ENCODE results near the gene KRTAP1-3.
"Not testable (repeated sequence)": the region's sequence is repeated elsewhere in the genome, so short reads cannot be mapped to it uniquely, and the experiment has no call there.

KRTAP1-3 gene

DNA sequence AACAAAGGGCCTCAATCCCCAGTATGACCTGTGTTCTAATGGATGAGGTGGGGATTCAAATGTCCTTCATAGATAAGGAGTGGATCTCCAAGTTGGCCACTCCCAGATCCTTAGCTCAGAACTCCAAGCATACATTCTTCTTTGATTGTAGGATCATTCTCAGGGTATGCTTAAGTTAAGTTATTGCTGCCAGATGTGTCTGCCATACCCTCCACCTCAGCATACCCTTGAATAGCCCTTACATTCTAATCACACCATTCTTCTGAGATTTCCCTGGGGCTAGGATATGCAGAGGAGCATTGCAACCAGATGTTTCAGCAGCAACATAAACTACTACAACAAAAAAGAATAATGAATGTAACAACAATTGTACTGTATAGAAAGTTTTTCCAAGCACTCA is 32.6 kb upstream of the KRTAP1-3 start:
- no peak overlapping the region for H3K4me3 ChIP-seq (replicated peaks; ENCODE audit: low read depth, low read length)
- TF ChIP-seq CTCF (IDR thresholded peaks at IDR 0.05; ENCODE audit: low read depth, low read length, missing control alignments), result no peak
- peak; percentile 97 for DNase-seq (ENCODE audit: extremely low read depth, low read depth)

DNA sequence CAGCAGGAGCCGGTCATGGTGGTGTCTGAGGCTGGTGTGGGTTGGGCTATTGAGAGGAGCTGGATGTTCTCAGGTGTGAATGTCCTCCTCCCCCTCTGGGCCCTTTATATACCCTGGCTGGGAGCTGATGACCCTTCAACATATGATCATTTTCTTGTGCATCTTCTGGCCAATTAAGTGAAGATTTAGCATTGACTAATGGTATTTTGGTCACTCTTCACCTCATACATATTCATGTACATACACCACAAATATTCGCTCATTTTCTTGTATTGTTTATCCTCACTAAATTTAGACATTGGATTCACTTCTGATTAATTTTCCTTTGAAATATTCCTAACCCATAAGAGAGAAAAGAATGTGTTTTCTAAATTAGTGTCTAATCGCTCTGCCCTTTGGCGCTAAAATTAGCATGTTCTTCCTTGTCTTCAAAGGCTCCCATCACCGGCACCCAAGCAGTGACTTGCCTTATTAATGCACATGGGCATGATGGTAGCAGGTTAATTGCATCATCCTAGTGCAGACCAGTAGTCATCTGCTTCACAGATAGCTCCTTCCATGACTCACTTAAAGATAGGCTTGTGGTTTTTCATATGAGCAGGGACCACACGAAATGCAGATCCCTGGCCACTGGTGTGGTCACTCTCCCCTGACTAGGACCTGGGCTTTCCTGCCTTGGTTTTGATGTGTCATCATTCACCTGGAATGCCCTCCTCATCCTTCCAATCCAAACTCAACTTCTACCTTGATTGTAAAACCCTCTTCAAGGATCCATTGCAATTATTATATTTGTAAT is 31.4 kb upstream of the KRTAP1-3 start, which contains the start of gene KRTAP2-4:
Gene KRTAP2-4, minus strand, starts transcription at position 51 of the 796 bp plus-strand sequence. Its CDS starts 34 bp downstream, at position 17.
- H3K4me3 ChIP-seq (replicated peaks; ENCODE audit: low read depth, low read length), result no peak within 1 kb of the TSS
- peak; percentile 85 for DNase-seq (ENCODE audit: extremely low read depth, low read depth)

GRCh38 chr17:41065016-41065689 is 30.5 kb upstream of the KRTAP1-3 start:
- DNase-seq (ENCODE audit: extremely low read depth, low read depth); H3K4me3 ChIP-seq (replicated peaks; ENCODE audit: low read depth, low read length): not testable (repeated sequence)

More for the DNA sequence above, 31.4 kb upstream of the KRTAP1-3 start, which contains the start of gene KRTAP2-4:
- no peak for TF ChIP-seq CTCF (IDR thresholded peaks at IDR 0.05; ENCODE audit: low read depth, low read length, missing control alignments)

GRCh38 chr17:41064301-41064700 is 29.6 kb upstream of the KRTAP1-3 start:
- no peak for DNase-seq (ENCODE audit: extremely low read depth, low read depth)
- no peak for TF ChIP-seq CTCF (IDR thresholded peaks at IDR 0.05; ENCODE audit: low read depth, low read length, missing control alignments)
- H3K4me3 ChIP-seq (replicated peaks; ENCODE audit: low read depth, low read length), result no peak overlapping the region

- TF ChIP-seq CTCF (IDR thresholded peaks at IDR 0.05; ENCODE audit: low read depth, low read length, missing control alignments), result no peak
Observed at GRCh38 chr17:41063449-41063848, 28.8 kb upstream of the KRTAP1-3 start.

DNA sequence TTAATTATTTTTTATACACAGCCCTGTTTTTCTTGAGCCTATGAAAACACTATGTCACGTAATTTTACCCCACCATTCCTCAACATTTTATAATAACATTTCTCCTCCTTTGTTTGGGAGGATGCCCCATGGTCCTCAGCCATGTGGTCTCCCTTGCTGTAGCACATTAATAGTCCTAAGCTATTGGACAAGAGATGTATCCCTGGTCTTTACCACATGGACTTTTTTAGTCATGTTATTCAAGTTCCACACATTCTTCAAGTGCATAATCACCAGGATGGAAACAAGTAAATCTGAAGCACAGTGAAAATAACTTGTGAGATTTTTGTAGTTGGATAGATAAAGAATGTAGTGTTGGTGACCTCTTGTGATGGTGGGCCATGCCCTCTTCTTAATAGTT is 27.3 kb upstream of the KRTAP1-3 start:
- no peak for TF ChIP-seq CTCF (IDR thresholded peaks at IDR 0.05; ENCODE audit: low read depth, low read length, missing control alignments)
- H3K4me3 ChIP-seq (replicated peaks; ENCODE audit: low read depth, low read length), result no peak overlapping the region
- DNase-seq (ENCODE audit: extremely low read depth, low read depth), result peak; percentile 94

More at GRCh38 chr17:41063449-41063848, 28.8 kb upstream of the KRTAP1-3 start:
- H3K4me3 ChIP-seq (replicated peaks; ENCODE audit: low read depth, low read length), result no peak overlapping the region
- peak; percentile 66 for DNase-seq (ENCODE audit: extremely low read depth, low read depth)

DNA sequence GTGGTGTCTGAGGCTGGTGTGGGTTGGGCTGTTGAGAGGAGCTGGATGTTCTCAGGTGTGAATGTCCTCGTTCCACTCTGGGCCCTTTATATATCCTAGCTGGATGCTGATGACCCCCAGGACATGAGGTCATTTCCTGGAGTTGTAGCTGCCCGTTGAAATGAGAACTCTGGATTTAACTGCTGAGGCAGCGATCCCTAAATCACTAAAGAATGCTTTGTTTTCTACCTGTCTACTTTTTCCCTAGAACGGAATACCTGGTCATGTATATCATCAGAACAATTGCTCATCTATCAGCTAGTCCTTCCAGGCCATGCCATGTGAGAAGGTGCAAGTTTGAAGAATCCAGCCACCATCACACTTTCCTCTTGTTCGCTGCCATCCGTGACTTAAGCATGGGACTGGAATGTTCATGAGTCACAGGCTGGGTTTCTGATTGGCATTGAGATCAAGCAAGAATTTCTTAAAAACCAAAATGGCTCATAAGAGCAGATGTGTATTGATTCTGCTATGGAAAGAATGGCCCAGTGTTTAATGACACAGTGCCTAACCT is 25.5 kb upstream of the KRTAP1-3 start, which contains the start of gene KRTAP2-3:
Gene KRTAP2-3, minus strand, starts transcription at position 63 of the 553 bp plus-strand sequence. CDS start 64 bp downstream, outside the sequence.
- DNase-seq (ENCODE audit: extremely low read depth, low read depth), result peak; percentile 78
- H3K4me3 ChIP-seq (replicated peaks; ENCODE audit: low read depth, low read length), result no peak within 1 kb of the TSS
- no peak for TF ChIP-seq CTCF (IDR thresholded peaks at IDR 0.05; ENCODE audit: low read depth, low read length, missing control alignments)

DNA sequence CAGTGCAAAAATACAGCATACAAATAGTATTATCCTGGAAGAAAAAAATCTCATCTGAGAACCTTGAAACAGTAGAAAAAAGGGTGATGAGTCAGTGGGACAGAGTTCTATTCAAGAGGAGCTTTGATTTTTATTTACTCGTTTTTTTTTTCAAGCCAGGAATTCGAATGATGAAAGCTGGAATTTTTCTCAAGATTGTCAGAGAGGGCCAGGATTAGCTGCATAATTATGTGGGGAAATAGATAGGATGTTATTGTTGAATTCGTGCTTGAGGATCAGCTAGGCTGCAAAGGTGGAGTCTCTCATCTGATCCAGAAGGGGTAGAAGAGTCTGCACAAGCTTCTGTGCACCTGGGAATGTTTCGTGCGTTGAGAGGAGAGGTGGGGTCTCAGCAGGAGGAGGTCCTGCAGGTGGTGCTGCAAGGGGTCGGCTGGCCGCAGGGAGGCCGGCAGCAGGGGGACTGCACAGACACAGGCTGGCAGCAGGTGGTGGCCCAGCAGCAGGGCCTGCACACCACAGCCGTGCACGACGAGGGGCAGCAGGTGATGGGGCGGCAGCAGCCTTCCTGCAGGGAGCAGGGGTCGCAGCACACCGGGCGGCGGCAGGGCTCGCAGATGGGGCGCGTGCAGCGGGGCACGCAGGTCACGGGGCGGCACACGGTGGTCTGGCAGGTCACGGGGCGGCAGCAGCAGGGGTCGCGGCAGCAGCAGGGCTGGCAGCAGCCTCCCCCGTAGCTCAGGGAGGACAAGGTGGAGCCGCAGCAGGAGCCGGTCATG is 24.8 kb upstream of the KRTAP1-3 start:
- H3K4me3 ChIP-seq (replicated peaks; ENCODE audit: low read depth, low read length), result not testable (repeated sequence)
- DNase-seq (ENCODE audit: extremely low read depth, low read depth), result peak; percentile 52
